HG03139 (cell line): ENCODE data around the gene ZNF813.

Experiments used
- ATAC-seq: cut with Tn5 transposase; IDR thresholded peaks from one replicate; pipeline ENCODE4 v1.9.1; 2021; ENCODE audit not compliant: unreplicated experiment

ZNF813 gene

GRCh38 chr19:53520163-53520546 is 52.6 kb downstream of the ZNF813 start:
- no peak for ATAC-seq

- ATAC-seq, result peak; percentile 96
Measured at GRCh38 chr19:53520547-53521372, 53.2 kb downstream of the ZNF813 start.

GRCh38 chr19:53521373-53522202 is 54.1 kb downstream of the ZNF813 start:
- no peak for ATAC-seq

GRCh38 chr19:53525922-53526321 is 58.4 kb downstream of the ZNF813 start:
- ATAC-seq, result no peak

- ATAC-seq, result no peak
Measured at GRCh38 chr19:53530622-53531021, 63.1 kb downstream of the ZNF813 start.

- no peak for ATAC-seq
Measured at GRCh38 chr19:53531457-53531856, 63.9 kb downstream of the ZNF813 start.

- no peak for ATAC-seq
Measured at GRCh38 chr19:53532362-53532761, 64.8 kb downstream of the ZNF813 start.

GRCh38 chr19:53536225-53536548 is 68.7 kb downstream of the ZNF813 start:
- no peak for ATAC-seq

GRCh38 chr19:53537121-53537520 is 69.6 kb downstream of the ZNF813 start:
- no peak for ATAC-seq

GRCh38 chr19:53537521-53538377 is 70.2 kb downstream of the ZNF813 start, which contains the start of gene ZNF331:
Gene ZNF331, plus strand, starts transcription at chr19:53538145. Its CDS starts 31,232 bp downstream, at chr19:53569377.
- ATAC-seq, result peak; percentile 65

- ATAC-seq, result peak; percentile 13
Measured at GRCh38 chr19:53538378-53539109, 71.0 kb downstream of the ZNF813 start.

GRCh38 chr19:53540091-53540490 is 72.6 kb downstream of the ZNF813 start:
- no peak for ATAC-seq

- ATAC-seq, result no peak
Measured at GRCh38 chr19:53541971-53542370, 74.4 kb downstream of the ZNF813 start.

- no peak for ATAC-seq
Measured at GRCh38 chr19:53545271-53546065, 77.9 kb downstream of the ZNF813 start.
